CD4-positive, CD25-positive, alpha-beta regulatory T cell (primary cell): ENCODE results near the gene ABCC6. TPM values are rescaled to one million over a fixed set of nuclear protein-coding genes. Genes with fewer than 3 reads are reported as not detected.
"Not testable (repeated sequence)": the region's sequence is repeated elsewhere in the genome, so short reads cannot be mapped to it uniquely, and the experiment has no call there.

Experiments
- ATAC-seq, 2 donors: fragments of 150-1000 bp; cut with Tn5 transposase; one replicate each; pipeline ENCODE4 v1.10.0; 2021; ENCODE audit warnings: low read depth in 2 of 2, moderate number of reproducible peaks in 2 of 2, moderate library complexity in 1 of 2
- DNase-seq, 3 donors: peaks; one replicate each; pipeline versions ENCODE4 v3.0.0 to v3.0.0-alpha.2; 2012 to 2022; ENCODE audit warnings: mixed read lengths in 1 of 3
- H3K27ac ChIP-seq: one replicate; pipeline ENCODE4 v1.7.0; 2013; ENCODE audit warnings: mild to moderate bottlenecking, low read length; ENCODE audit not compliant: insufficient read depth, poor library complexity, severe bottlenecking
- H3K27me3 ChIP-seq: one replicate; pipeline ENCODE4 v1.7.0; 2013; ENCODE audit warnings: low read length; ENCODE audit not compliant: control insufficient read depth, insufficient read depth
- H3K36me3 ChIP-seq: one replicate; pipeline ENCODE4 v1.7.0; 2013; ENCODE audit warnings: mild to moderate bottlenecking, low read length, moderate library complexity; ENCODE audit not compliant: control insufficient read depth, insufficient read depth
- H3K4me1 ChIP-seq: 2 replicates; pipeline ENCODE4 v1.7.0; 2013; ENCODE audit warnings: mild to moderate bottlenecking, low read length; ENCODE audit not compliant: insufficient read depth, control insufficient read depth, poor library complexity, severe bottlenecking
- H3K4me3 ChIP-seq: one replicate; pipeline ENCODE4 v1.7.0; 2013; ENCODE audit warnings: low read depth, mild to moderate bottlenecking, low read length, moderate library complexity
- H3K9me3 ChIP-seq, 2 experiments: 1 replicate in 1 of 2; 2 replicates in 1 of 2; pipeline ENCODE4 v1.7.0; 2013; ENCODE audit warnings: low read length in 2 of 2, mild to moderate bottlenecking in 1 of 2, moderate library complexity in 1 of 2; ENCODE audit not compliant: control insufficient read depth in 2 of 2
- H3K27ac Mint-ChIP-seq, 3 donors: one replicate each; pipeline ENCODE4 v1.8.0; 2020 to 2022; ENCODE audit warnings: mild to moderate bottlenecking in 3 of 3, mixed read lengths in 3 of 3, moderate library complexity in 2 of 3
- H3K27me3 Mint-ChIP-seq: one replicate; pipeline ENCODE4 v1.8.0; 2022; ENCODE audit warnings: mild to moderate bottlenecking, mixed read lengths
- H3K36me3 Mint-ChIP-seq: one replicate; pipeline ENCODE4 v1.8.0; 2020; ENCODE audit warnings: mixed read lengths
- H3K4me1 Mint-ChIP-seq, 4 donors: one replicate each; pipeline ENCODE4 v1.8.0; 2020 to 2022; ENCODE audit warnings: mixed read lengths in 4 of 4, mild to moderate bottlenecking in 1 of 4
- H3K4me3 Mint-ChIP-seq, 4 donors: one replicate each; pipeline ENCODE4 v1.8.0; 2020 to 2022; ENCODE audit warnings: mild to moderate bottlenecking in 4 of 4, mixed read lengths in 4 of 4, moderate library complexity in 3 of 4
- H3K9me3 Mint-ChIP-seq, 7 donors: one replicate each; pipeline ENCODE4 v1.8.0; 2020 to 2022; ENCODE audit warnings: mixed read lengths in 7 of 7, mild to moderate bottlenecking in 3 of 7, moderate library complexity in 2 of 7
- polyA plus RNA-seq, 4 donors: library from polyadenylated mRNA; unstranded; fragments of 300-500 nt; fragmentation: Illumina TruSeq; gene quantifications; one replicate each; pipeline ENCODE4 v1.2.3, GENCODE V29; 2021
- total RNA-seq: library from RNA; stranded (reverse); gene quantifications from one replicate; pipeline ENCODE4 v1.2.3, GENCODE V29; 2022

ABCC6 gene
- total RNA-seq (not detected), polyA plus RNA-seq (under 1 TPM; 0.09 to 0.25 (median 0.13) TPM)

DNA sequence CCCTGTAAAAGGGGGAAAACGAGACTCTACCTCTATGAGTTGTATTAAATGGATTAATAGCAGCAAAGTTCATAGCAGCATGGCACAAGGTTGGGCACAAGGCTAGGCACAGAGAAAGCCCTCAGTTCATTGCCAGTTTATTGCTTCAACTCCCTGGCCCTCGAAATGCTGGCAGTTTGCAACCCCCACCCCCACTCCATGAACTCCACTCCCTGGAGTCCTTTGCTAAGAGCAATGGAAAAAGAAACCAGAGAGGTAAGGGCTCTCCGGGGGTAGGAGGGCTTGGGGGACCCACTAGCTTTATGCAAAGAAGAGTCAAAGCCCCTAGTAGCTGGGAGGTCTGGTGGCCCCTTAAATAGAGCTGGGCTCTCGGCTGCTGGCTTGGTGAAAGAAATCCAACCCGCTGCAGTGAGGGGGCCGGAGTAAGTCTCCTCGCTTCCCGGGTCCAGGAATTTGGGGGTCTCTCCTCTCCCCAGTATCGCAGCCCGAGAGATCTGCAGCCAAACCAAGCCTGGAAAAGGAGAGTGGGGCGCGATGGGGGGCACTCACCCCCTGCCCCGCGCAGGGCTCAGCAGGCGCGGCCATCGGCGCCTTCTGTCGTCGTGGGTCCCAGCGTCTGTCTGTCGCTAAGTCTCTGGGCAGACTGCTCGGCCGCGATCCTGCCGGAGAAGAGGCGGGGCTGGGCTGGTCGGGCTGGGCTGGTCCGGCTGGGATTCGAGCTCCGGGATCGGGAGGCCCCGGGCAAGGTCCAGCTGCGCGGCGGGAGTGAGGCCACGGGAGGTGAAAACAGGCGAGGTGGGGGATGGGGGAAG lies at the start of gene ABCC6:
Gene ABCC6, minus strand, starts transcription at position 645 of the 812 bp plus-strand sequence. Its CDS starts 60 bp downstream, at position 585.
- not testable (repeated sequence) for H3K9me3 Mint-ChIP-seq, H3K9me3 ChIP-seq, H3K27ac ChIP-seq, H3K4me1 ChIP-seq, H3K27me3 Mint-ChIP-seq, H3K4me1 Mint-ChIP-seq, H3K36me3 ChIP-seq, H3K4me3 ChIP-seq, H3K27ac Mint-ChIP-seq, H3K36me3 Mint-ChIP-seq, ATAC-seq, H3K4me3 Mint-ChIP-seq, H3K27me3 ChIP-seq, DNase-seq

GRCh38 chr16:16272573-16273221 lies 49.4 kb upstream of the ABCC6 start:
- not testable (repeated sequence) for H3K36me3 Mint-ChIP-seq, H3K9me3 Mint-ChIP-seq, H3K4me3 Mint-ChIP-seq, H3K27ac ChIP-seq, H3K4me1 ChIP-seq, H3K27ac Mint-ChIP-seq, H3K4me1 Mint-ChIP-seq, H3K4me3 ChIP-seq, H3K36me3 ChIP-seq, H3K9me3 ChIP-seq, ATAC-seq, DNase-seq, H3K27me3 ChIP-seq, H3K27me3 Mint-ChIP-seq

DNA sequence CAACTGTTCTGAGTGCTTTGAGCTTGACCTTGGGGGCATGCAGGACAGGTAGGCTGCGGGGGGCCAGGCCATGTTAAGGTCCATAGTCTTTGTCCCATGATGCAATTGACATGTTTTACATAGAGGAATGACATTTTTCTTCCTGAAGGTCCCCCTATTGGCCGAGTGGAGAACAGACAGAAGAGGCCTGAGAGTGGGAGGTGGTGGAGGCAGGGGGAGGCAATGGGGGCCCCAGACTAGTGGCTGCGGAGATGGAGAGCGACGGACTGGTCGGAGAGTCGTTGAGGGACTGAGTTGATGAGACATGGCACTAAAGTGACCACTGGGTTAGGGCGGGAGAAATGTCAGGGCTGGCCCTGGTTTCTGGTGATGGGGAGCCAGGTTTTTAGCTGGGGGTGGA lies 48.4 kb upstream of the ABCC6 start:
- H3K4me1 Mint-ChIP-seq, H3K27me3 ChIP-seq, H3K36me3 Mint-ChIP-seq, H3K36me3 ChIP-seq, H3K27ac ChIP-seq, H3K27ac Mint-ChIP-seq, H3K9me3 ChIP-seq, H3K4me3 Mint-ChIP-seq, H3K27me3 Mint-ChIP-seq, ATAC-seq, H3K9me3 Mint-ChIP-seq, DNase-seq, H3K4me3 ChIP-seq, H3K4me1 ChIP-seq: not testable (repeated sequence)

DNA sequence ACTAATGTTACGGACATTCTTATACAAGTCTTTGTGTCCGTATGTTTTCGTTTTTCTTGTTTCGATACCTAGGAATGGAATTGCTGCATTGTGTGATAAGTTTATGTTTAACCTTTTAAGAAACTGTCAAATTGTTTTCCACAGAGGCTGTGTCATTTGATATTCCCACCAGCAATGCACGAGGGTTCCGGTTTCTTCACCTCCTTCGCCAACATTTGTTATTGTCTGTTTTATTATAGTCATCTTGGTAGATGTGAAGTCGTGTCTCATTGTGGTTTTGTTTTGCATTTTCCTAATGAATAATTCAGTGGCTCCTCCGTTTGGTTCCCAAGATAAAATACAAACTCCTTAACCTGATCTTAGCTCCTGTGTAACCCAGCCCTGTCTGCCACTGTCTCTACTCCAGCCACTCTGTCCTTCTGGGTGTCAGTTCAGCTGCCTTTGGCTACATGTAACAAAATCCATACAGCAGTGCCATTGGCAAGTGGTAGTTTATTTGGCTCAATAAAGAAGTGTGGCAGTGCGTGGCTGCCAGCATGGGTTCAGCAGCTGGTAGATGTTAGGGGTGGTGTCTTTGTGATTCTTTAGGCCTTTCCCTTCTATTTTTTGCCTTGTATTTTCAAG lies 45.0 kb upstream of the ABCC6 start:
- not testable (repeated sequence) for H3K27me3 Mint-ChIP-seq, H3K27ac Mint-ChIP-seq, H3K4me3 ChIP-seq, H3K9me3 Mint-ChIP-seq, H3K27ac ChIP-seq, H3K36me3 Mint-ChIP-seq, ATAC-seq, H3K9me3 ChIP-seq, DNase-seq, H3K36me3 ChIP-seq, H3K4me1 Mint-ChIP-seq, H3K4me3 Mint-ChIP-seq, H3K4me1 ChIP-seq, H3K27me3 ChIP-seq

DNA sequence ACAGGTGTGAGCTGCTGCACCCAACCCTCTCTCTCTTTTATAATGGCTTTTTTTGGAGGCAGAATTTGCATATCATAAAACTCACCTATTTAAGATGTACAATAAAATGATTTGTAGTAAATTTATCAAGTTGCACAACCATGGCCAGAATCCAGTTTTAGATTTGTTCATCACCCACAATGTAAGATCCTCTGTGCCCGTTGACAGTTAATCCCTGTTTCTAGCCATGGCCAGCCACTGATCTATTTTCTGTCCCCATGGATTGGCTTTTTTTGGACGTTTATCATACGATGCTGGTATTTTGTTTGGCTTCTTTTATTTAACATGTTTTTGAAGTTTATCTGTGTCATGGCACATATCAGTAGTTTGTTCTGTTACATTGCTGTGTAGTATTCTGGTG lies 44.4 kb upstream of the ABCC6 start:
- not testable (repeated sequence) for H3K9me3 ChIP-seq, H3K4me1 ChIP-seq, H3K27me3 ChIP-seq, H3K4me3 ChIP-seq, H3K27me3 Mint-ChIP-seq, H3K9me3 Mint-ChIP-seq, ATAC-seq, H3K27ac Mint-ChIP-seq, DNase-seq, H3K4me1 Mint-ChIP-seq, H3K4me3 Mint-ChIP-seq, H3K36me3 ChIP-seq, H3K27ac ChIP-seq, H3K36me3 Mint-ChIP-seq

DNA sequence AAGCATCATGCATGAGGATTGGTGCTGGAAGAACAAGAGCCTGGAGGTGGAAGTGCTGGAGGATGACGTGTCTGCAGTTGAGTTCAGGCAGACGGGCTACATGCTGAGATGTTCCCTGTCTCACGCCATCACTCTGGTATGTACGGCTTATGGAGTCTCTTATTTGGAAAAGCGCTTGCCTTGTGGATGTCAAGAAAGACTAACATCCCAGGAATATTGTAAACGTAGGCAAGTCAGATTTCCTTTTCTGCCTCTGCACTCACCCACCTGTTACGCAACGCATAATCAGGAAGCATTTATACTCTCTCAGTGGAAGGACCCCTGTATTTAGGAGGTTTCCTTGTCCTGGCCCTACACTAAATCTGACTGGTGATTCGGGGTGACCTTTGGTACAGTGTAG lies 41.8 kb upstream of the ABCC6 start:
- H3K36me3 ChIP-seq, ATAC-seq, H3K27me3 Mint-ChIP-seq, H3K4me1 ChIP-seq, H3K4me3 ChIP-seq, H3K4me3 Mint-ChIP-seq, H3K27me3 ChIP-seq, H3K27ac ChIP-seq, DNase-seq, H3K36me3 Mint-ChIP-seq, H3K9me3 Mint-ChIP-seq, H3K4me1 Mint-ChIP-seq, H3K9me3 ChIP-seq, H3K27ac Mint-ChIP-seq: not testable (repeated sequence)

DNA sequence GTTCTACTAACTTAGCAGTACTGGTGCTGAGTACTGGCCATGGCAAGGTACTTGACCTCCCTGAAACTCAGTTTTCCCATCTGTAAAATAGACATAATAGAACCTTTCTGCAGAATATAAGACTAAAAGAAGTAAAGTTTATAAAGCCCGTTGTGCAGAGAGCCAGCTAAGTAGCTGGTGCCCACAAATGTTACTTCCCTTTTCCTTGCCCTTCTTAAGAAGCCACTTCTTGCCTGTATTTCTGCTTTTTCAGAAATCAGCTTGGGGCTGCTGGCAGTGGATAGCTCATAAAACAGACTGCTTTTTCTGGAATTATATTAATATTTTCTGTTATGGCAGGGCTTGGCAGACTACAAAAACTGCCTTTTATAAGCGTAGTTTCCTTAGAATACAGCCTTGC lies 40.7 kb upstream of the ABCC6 start:
- not testable (repeated sequence) for H3K4me3 Mint-ChIP-seq, H3K4me1 Mint-ChIP-seq, H3K27ac ChIP-seq, H3K9me3 ChIP-seq, H3K36me3 Mint-ChIP-seq, H3K27me3 ChIP-seq, H3K36me3 ChIP-seq, DNase-seq, H3K4me3 ChIP-seq, H3K27me3 Mint-ChIP-seq, H3K4me1 ChIP-seq, H3K9me3 Mint-ChIP-seq, ATAC-seq, H3K27ac Mint-ChIP-seq
